IPS-11a (cell line): ENCODE measurements around the gene CTSL.

Source experiments
- H3K4me3 ChIP-seq: one replicate; pipeline ENCODE4 v1.5.1; 2013; ENCODE audit warnings: low read depth, low read length, control low read depth

CTSL gene

GRCh38 chr9:87725900-87726709, at the start of gene CTSL:
Gene CTSL, plus strand, starts transcription at chr9:87726119. Its CDS starts 1,485 bp downstream, at chr9:87727604.
- H3K4me3 ChIP-seq, result peak within 1 kb of the TSS; percentile 77

- no peak overlapping the region for H3K4me3 ChIP-seq
These were observed 48.7 kb upstream of the CTSL start for GRCh38 chr9:87676976-87677775.

GRCh38 chr9:87677776-87678587, 47.9 kb upstream of the CTSL start:
- H3K4me3 ChIP-seq, result no peak overlapping the region

- no peak overlapping the region for H3K4me3 ChIP-seq
These were observed 47.1 kb upstream of the CTSL start for GRCh38 chr9:87678650-87679355.

- H3K4me3 ChIP-seq, result no peak overlapping the region
These were observed 44.5 kb upstream of the CTSL start for GRCh38 chr9:87681271-87682061.

GRCh38 chr9:87682085-87682484, 43.8 kb upstream of the CTSL start:
- no peak overlapping the region for H3K4me3 ChIP-seq

GRCh38 chr9:87682618-87683017, 43.3 kb upstream of the CTSL start:
- H3K4me3 ChIP-seq, result no peak overlapping the region

- H3K4me3 ChIP-seq, result no peak overlapping the region
These were observed 41.9 kb upstream of the CTSL start for GRCh38 chr9:87683751-87684626.

- H3K4me3 ChIP-seq, result no peak overlapping the region
These were observed 41.2 kb upstream of the CTSL start for GRCh38 chr9:87684627-87685219.

GRCh38 chr9:87685441-87685840, 40.5 kb upstream of the CTSL start:
- no peak overlapping the region for H3K4me3 ChIP-seq

- H3K4me3 ChIP-seq, result no peak overlapping the region
These were observed 39.9 kb upstream of the CTSL start for GRCh38 chr9:87685871-87686519.

- no peak overlapping the region for H3K4me3 ChIP-seq
These were observed 39.3 kb upstream of the CTSL start for GRCh38 chr9:87686520-87687090.

- no peak overlapping the region for H3K4me3 ChIP-seq
These were observed 38.7 kb upstream of the CTSL start for GRCh38 chr9:87687207-87687606.

GRCh38 chr9:87694236-87694755, 31.6 kb upstream of the CTSL start:
- no peak overlapping the region for H3K4me3 ChIP-seq

GRCh38 chr9:87695523-87695922, 30.4 kb upstream of the CTSL start:
- H3K4me3 ChIP-seq, result no peak overlapping the region

- H3K4me3 ChIP-seq, result no peak overlapping the region
These were observed 29.3 kb upstream of the CTSL start for GRCh38 chr9:87696641-87697040.

- H3K4me3 ChIP-seq, result no peak overlapping the region
These were observed 27.7 kb upstream of the CTSL start for GRCh38 chr9:87698069-87698809.
